ENCODE results near the gene KCNIP4.

- no peak for TF ChIP-seq FOXA1 (IDR thresholded peaks at IDR 0.05)
- TF ChIP-seq ZNF384 (IDR thresholded peaks at IDR 0.05) = no peak
- no peak for TF ChIP-seq SUZ12 (IDR thresholded peaks at IDR 0.05)
- TF ChIP-seq TARDBP (IDR thresholded peaks at IDR 0.05) = no peak
- no peak for TF ChIP-seq ELF4 (IDR thresholded peaks at IDR 0.05)
- TF ChIP-seq PKNOX1 (IDR thresholded peaks at IDR 0.05) = no peak
- no peak for TF ChIP-seq SP1 (IDR thresholded peaks at IDR 0.05)
Observed at GRCh38 chr4:21517126-21517859, 431.3 kb downstream of the KCNIP4 start.

Data from HEK293T (cell line).